Activated CD4-positive, alpha-beta T cell treated with anti-CD3 and anti-CD28 coated beads for 48 hours (primary cell): ENCODE measurements around the gene TSHR.
"Not testable (repeated sequence)": the region's sequence is repeated elsewhere in the genome, so short reads cannot be mapped to it uniquely, and the experiment has no call there.

Experiments
- DNase-seq: peaks from one replicate; pipeline ENCODE4 v3.0.0-alpha.2; 2020

Gene TSHR

GRCh38 chr14:80953211-80953610 lies 2.2 kb upstream of the TSHR start:
- not testable (repeated sequence) for DNase-seq

GRCh38 chr14:80954687-80955299 lies 628 bp upstream of the TSHR start:
- peak; percentile 80 for DNase-seq

- no peak for DNase-seq
Measured at GRCh38 chr14:80956102-80956501, 681 bp downstream of the TSHR start.

- DNase-seq: no peak
Measured at GRCh38 chr14:80956922-80957321, 1.5 kb downstream of the TSHR start.

- no peak for DNase-seq
Measured at GRCh38 chr14:80957613-80958012, 2.2 kb downstream of the TSHR start.

- DNase-seq: no peak
Measured at GRCh38 chr14:80958226-80958625, 2.8 kb downstream of the TSHR start.

GRCh38 chr14:80958939-80959338 lies 3.5 kb downstream of the TSHR start:
- DNase-seq: no peak

GRCh38 chr14:80959496-80959895 lies 4.1 kb downstream of the TSHR start:
- DNase-seq: peak; percentile 66

GRCh38 chr14:80965037-80965436 lies 9.6 kb downstream of the TSHR start:
- no peak for DNase-seq

GRCh38 chr14:80973931-80974641 lies 18.7 kb downstream of the TSHR start:
- no peak for DNase-seq

- no peak for DNase-seq
Measured at GRCh38 chr14:80974679-80975078, 19.3 kb downstream of the TSHR start.

- no peak for DNase-seq
Measured at GRCh38 chr14:80977221-80977620, 21.8 kb downstream of the TSHR start.

- peak; percentile 15 for DNase-seq
Measured at GRCh38 chr14:80978403-80978802, 23.0 kb downstream of the TSHR start.

GRCh38 chr14:80979951-80980350 lies 24.5 kb downstream of the TSHR start:
- DNase-seq: no peak

- DNase-seq: no peak
Measured at GRCh38 chr14:80981156-80981555, 25.7 kb downstream of the TSHR start.

GRCh38 chr14:80981673-80982072 lies 26.3 kb downstream of the TSHR start:
- no peak for DNase-seq

GRCh38 chr14:80982711-80983110 lies 27.3 kb downstream of the TSHR start:
- no peak for DNase-seq

GRCh38 chr14:80987235-80988032 lies 32.0 kb downstream of the TSHR start:
- peak; percentile 72 for DNase-seq

- DNase-seq: no peak
Measured at GRCh38 chr14:80988192-80988591, 32.8 kb downstream of the TSHR start.

GRCh38 chr14:80988735-80989429 lies 33.5 kb downstream of the TSHR start:
- DNase-seq: no peak

GRCh38 chr14:80992580-80992979 lies 37.2 kb downstream of the TSHR start:
- DNase-seq: no peak

GRCh38 chr14:80996049-80996901 lies 40.9 kb downstream of the TSHR start:
- peak; percentile 22 for DNase-seq
